ENCODE measurements around the gene NANOG.
"Not testable (repeated sequence)": the region's sequence is repeated elsewhere in the genome, so short reads cannot be mapped to it uniquely, and the experiment has no call there.

NANOG gene

DNA sequence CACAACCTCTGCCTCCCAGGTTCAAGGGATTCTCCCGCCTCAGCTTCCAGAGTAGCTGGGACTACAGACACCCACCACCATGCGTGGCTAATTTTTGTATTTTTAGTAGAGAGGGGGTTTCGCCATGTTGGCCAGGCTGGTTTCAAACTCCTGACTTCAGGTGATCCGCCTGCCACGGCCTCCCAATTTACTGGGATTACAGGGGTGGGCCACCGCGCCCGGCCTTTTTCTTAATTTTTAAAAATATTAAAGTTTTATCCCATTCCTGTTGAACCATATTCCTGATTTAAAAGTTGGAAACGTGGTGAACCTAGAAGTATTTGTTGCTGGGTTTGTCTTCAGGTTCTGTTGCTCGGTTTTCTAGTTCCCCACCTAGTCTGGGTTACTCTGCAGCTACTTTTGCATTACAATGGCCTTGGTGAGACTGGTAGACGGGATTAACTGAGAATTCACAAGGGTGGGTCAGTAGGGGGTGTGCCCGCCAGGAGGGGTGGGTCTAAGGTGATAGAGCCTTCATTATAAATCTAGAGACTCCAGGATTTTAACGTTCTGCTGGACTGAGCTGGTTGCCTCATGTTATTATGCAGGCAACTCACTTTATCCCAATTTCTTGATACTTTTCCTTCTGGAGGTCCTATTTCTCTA, at the start of gene NANOG:
Gene NANOG (plus strand): TSS at position 519 of the 645 bp plus-strand sequence. CDS start 213 bp downstream, outside the sequence.
- H3K27me3 ChIP-seq (ENCODE audit: insufficient read depth, low read length); H3K4me3 ChIP-seq (ENCODE audit: low read depth, low read length, poor library complexity, severe bottlenecking); H3K4me2 ChIP-seq (ENCODE audit: low read length); H3K27ac ChIP-seq (ENCODE audit: low read depth, low read length, poor library complexity, severe bottlenecking); H4K20me1 ChIP-seq (ENCODE audit: insufficient read depth, low read length); H3K36me3 ChIP-seq (ENCODE audit: insufficient read depth, low read length); H3K9ac ChIP-seq (ENCODE audit: low read length); H2AFZ ChIP-seq (ENCODE audit: low read length); H3K4me1 ChIP-seq (ENCODE audit: insufficient read depth, low read length, severe bottlenecking); H3K9me3 ChIP-seq (ENCODE audit: low read length); H3F3A ChIP-seq (ENCODE audit: insufficient read depth, low read length); H3K79me2 ChIP-seq (ENCODE audit: insufficient read depth, low read length); H3K9me2 ChIP-seq (ENCODE audit: low read depth, low read length): not testable (repeated sequence)

DNA sequence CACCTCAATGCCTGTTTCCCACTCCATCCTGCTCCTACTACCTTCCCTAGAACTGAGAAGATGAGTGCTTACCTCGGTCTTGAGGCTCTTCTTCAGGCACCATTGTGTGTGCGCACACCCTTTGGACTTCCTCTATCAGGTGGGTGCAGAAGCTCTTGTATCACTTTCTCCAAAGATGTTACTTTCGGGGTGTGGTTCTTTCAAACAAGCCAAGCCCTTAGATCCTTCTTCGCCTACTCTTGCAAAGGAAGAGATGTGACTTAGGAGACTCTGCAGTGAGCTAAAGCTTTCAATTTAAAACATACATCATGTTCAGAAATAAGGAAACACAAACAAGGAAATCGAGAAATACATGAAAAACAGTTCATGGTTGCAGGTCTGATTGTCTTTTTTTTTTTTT, 42.0 kb upstream of the NANOG start, which contains the start of gene CLEC4C:
Gene CLEC4C (minus strand): TSS at position 130 of the 400 bp plus-strand sequence. CDS start 27 bp downstream, at position 103.
- H3K27me3 ChIP-seq (ENCODE audit: insufficient read depth, low read length) = no peaks in the 10 kb centered on the region
- no peaks in the 10 kb centered on the region for H3K4me1 ChIP-seq (ENCODE audit: insufficient read depth, low read length, severe bottlenecking)
- H2AFZ ChIP-seq (ENCODE audit: low read length) = no peak within 1 kb of the TSS
- no peaks in the 10 kb centered on the region for H3K36me3 ChIP-seq (ENCODE audit: insufficient read depth, low read length)
- H3K9me2 ChIP-seq (ENCODE audit: low read depth, low read length) = no peaks in the 10 kb centered on the region
- no peaks in the 10 kb centered on the region for H3K79me2 ChIP-seq (ENCODE audit: insufficient read depth, low read length)
- no peaks in the 10 kb centered on the region for H3F3A ChIP-seq (ENCODE audit: insufficient read depth, low read length)
- no peaks in the 10 kb centered on the region for H4K20me1 ChIP-seq (ENCODE audit: insufficient read depth, low read length)
- no peak within 1 kb of the TSS for H3K4me3 ChIP-seq (ENCODE audit: low read depth, low read length, poor library complexity, severe bottlenecking)
- H3K9ac ChIP-seq (ENCODE audit: low read length) = no peak within 1 kb of the TSS
- TF ChIP-seq EZH2 (IDR thresholded peaks at IDR 0.05; ENCODE audit: borderline replicate concordance, low read length) = no peak
- TF ChIP-seq, protein P1, sequence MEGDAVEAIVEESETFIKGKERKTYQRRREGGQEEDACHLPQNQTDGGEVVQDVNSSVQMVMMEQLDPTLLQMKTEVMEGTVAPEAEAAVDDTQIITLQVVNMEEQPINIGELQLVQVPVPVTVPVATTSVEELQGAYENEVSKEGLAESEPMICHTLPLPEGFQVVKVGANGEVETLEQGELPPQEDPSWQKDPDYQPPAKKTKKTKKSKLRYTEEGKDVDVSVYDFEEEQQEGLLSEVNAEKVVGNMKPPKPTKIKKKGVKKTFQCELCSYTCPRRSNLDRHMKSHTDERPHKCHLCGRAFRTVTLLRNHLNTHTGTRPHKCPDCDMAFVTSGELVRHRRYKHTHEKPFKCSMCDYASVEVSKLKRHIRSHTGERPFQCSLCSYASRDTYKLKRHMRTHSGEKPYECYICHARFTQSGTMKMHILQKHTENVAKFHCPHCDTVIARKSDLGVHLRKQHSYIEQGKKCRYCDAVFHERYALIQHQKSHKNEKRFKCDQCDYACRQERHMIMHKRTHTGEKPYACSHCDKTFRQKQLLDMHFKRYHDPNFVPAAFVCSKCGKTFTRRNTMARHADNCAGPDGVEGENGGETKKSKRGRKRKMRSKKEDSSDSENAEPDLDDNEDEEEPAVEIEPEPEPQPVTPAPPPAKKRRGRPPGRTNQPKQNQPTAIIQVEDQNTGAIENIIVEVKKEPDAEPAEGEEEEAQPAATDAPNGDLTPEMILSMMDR (IDR thresholded peaks at IDR 0.05; ENCODE audit: low read length) = no peak
- H3K4me2 ChIP-seq (ENCODE audit: low read length) = no peak within 1 kb of the TSS
- H3K27ac ChIP-seq (ENCODE audit: low read depth, low read length, poor library complexity, severe bottlenecking) = no peak within 1 kb of the TSS
- no peaks in the 10 kb centered on the region for H3K9me3 ChIP-seq (ENCODE audit: low read length)

DNA sequence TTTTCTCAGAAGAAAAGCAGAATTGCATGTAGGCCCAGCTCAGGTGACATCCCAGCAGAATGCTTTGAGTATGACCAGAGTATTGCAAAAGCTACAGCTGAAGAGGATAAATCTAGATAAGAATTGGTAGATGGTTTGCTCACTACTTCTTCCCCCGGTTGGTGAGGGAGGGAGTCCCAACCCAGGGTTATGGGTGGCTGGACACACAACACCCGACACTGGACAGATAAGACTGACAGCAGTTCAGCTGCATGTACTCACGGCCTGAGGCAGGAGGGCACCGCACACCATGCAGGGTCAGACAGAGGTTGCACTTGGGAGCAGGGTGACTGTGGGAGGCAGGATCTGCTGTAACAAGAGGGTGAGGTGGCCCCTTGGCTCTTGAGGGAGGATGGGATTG, 40.4 kb upstream of the NANOG start:
- Histone ChIP-seq H3K4me3 (ENCODE audit: low read depth, low read length, poor library complexity, severe bottlenecking) (no peak overlapping the region), H3K9me2 (ENCODE audit: low read depth, low read length) (no peaks in the 10 kb centered on the region), H3F3A (ENCODE audit: insufficient read depth, low read length) (no peaks in the 10 kb centered on the region), H3K27ac (ENCODE audit: low read depth, low read length, poor library complexity, severe bottlenecking) (no peak overlapping the region), H3K36me3 (ENCODE audit: insufficient read depth, low read length) (no peaks in the 10 kb centered on the region), H3K27me3 (ENCODE audit: insufficient read depth, low read length) (no peaks in the 10 kb centered on the region), H4K20me1 (ENCODE audit: insufficient read depth, low read length) (no peaks in the 10 kb centered on the region), H3K4me1 (ENCODE audit: insufficient read depth, low read length, severe bottlenecking) (no peaks in the 10 kb centered on the region), H2AFZ (ENCODE audit: low read length) (no peak overlapping the region), H3K9ac (ENCODE audit: low read length) (no peak overlapping the region), H3K79me2 (ENCODE audit: insufficient read depth, low read length) (no peaks in the 10 kb centered on the region), H3K4me2 (ENCODE audit: low read length) (no peak overlapping the region), H3K9me3 (ENCODE audit: low read length) (no peaks in the 10 kb centered on the region)
- TF ChIP-seq, protein P1 (IDR thresholded peaks at IDR 0.05; ENCODE audit: low read length) = no peak
- TF ChIP-seq EZH2 (IDR thresholded peaks at IDR 0.05; ENCODE audit: borderline replicate concordance, low read length) = no peak

DNA sequence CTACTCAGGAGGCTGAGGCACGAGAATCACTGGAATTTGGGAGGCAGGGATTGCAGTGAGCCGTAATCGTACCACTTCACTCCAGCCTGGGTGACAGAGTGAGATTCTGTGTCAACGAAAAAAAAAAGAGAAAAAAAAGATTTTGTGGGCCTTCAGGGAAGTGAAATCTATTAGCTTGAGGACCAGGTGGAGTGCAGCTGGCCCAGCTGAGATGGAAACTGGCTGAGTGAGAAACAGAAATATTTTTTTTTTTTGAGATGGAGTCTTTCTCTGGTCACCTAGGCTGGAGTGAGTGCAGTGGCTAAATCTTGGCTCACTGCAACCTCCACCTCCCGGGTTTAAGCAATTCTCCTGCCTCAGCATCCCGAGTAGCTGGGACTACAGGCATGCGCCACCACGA, 39.8 kb upstream of the NANOG start:
- Histone ChIP-seq H3K79me2 (ENCODE audit: insufficient read depth, low read length) (no peaks in the 10 kb centered on the region), H3K4me3 (ENCODE audit: low read depth, low read length, poor library complexity, severe bottlenecking) (no peak overlapping the region), H3K4me2 (ENCODE audit: low read length) (no peak overlapping the region), H3K9me3 (ENCODE audit: low read length) (no peaks in the 10 kb centered on the region), H3K27me3 (ENCODE audit: insufficient read depth, low read length) (no peaks in the 10 kb centered on the region), H3K36me3 (ENCODE audit: insufficient read depth, low read length) (no peaks in the 10 kb centered on the region), H2AFZ (ENCODE audit: low read length) (no peak overlapping the region), H3K9ac (ENCODE audit: low read length) (no peak overlapping the region), H3K4me1 (ENCODE audit: insufficient read depth, low read length, severe bottlenecking) (no peaks in the 10 kb centered on the region), H3F3A (ENCODE audit: insufficient read depth, low read length) (no peaks in the 10 kb centered on the region), H4K20me1 (ENCODE audit: insufficient read depth, low read length) (no peaks in the 10 kb centered on the region), H3K9me2 (ENCODE audit: low read depth, low read length) (no peaks in the 10 kb centered on the region), H3K27ac (ENCODE audit: low read depth, low read length, poor library complexity, severe bottlenecking) (no peak overlapping the region)
- TF ChIP-seq, protein P1 (IDR thresholded peaks at IDR 0.05; ENCODE audit: low read length) = no peak
- no peak for TF ChIP-seq EZH2 (IDR thresholded peaks at IDR 0.05; ENCODE audit: borderline replicate concordance, low read length)

All from OCI-LY1 (cell line).